Skeletal muscle tissue (tissue), 4 donors: Measurements from ENCODE around the gene LGALS9. TPM values are rescaled to one million over a fixed set of nuclear protein-coding genes. Genes with fewer than 3 reads are reported as not detected.

Experiments used
- H3K27ac ChIP-seq: one replicate; pipeline ENCODE4 v1.7.0; 2013; ENCODE audit warnings: mild to moderate bottlenecking, low read depth, low read length, inconsistent platforms
- H3K27me3 ChIP-seq, 3 donors: one replicate each; pipeline ENCODE4 v1.7.0; 2013; ENCODE audit warnings: low read length in 3 of 3; ENCODE audit not compliant: control insufficient read depth in 3 of 3, insufficient read depth in 3 of 3
- H3K36me3 ChIP-seq, 3 donors: one replicate each; pipeline ENCODE4 v1.7.0; 2013; ENCODE audit warnings: low read length in 3 of 3; ENCODE audit not compliant: control insufficient read depth in 3 of 3, insufficient read depth in 3 of 3
- H3K4me1 ChIP-seq, 3 donors: one replicate each; pipeline ENCODE4 v1.7.0; 2013; ENCODE audit warnings: low read length in 3 of 3, mild to moderate bottlenecking in 3 of 3; ENCODE audit not compliant: control insufficient read depth in 3 of 3, insufficient read depth in 3 of 3
- H3K4me3 ChIP-seq, 3 donors: one replicate each; pipeline ENCODE4 v1.7.0; 2013; ENCODE audit warnings: low read length in 3 of 3
- H3K9ac ChIP-seq, 3 donors: one replicate each; pipeline ENCODE4 v1.7.0; 2013; ENCODE audit warnings: low read length in 3 of 3, mild to moderate bottlenecking in 3 of 3, moderate library complexity in 2 of 3, low read depth in 1 of 3
- H3K9me3 ChIP-seq, 3 donors: one replicate each; pipeline ENCODE4 v1.7.0; 2013; ENCODE audit warnings: low read length in 3 of 3; ENCODE audit not compliant: control insufficient read depth in 3 of 3
- total RNA-seq: library from RNA; depleted of rRNA; stranded (reverse); fragments of >200 nt; gene quantifications from one replicate; pipeline ENCODE4 v1.2.3, GENCODE V29; 2014
- donor health status: Osteomylitis.

LGALS9 gene
- total RNA-seq, 1 donor from 2014 or later, result 3.1 TPM

DNA sequence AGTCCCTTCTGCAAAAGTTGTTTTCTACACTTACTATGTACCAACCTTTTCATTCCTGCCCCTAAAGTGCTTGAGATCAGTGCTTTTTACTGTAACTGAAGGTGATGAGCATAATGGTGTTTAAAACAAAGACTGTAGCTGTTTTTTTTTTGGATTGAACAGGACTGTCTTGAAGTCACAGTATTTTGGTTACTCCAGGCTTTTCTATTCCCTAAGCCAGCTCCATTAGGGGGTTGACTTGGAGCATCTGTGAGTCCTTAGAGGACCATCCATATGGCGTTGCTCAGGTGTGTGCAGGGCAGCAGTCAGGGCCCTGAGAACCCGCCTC lies 29.0 kb upstream of the LGALS9 start:
- Histone ChIP-seq H3K27ac (no peak overlapping the region), H3K27me3 (no peaks in the 10 kb centered on the region), H3K36me3 (peaks cover 69 to 74% (median 70%) of the 10 kb centered on the region in 3 donors), H3K4me1 (peaks cover 0 to 15% (median 7%) of the 10 kb centered on the region in 3 donors), H3K9me3 (no peaks in the 10 kb centered on the region), H3K4me3 (no peak overlapping the region), H3K9ac (no peak overlapping the region)

DNA sequence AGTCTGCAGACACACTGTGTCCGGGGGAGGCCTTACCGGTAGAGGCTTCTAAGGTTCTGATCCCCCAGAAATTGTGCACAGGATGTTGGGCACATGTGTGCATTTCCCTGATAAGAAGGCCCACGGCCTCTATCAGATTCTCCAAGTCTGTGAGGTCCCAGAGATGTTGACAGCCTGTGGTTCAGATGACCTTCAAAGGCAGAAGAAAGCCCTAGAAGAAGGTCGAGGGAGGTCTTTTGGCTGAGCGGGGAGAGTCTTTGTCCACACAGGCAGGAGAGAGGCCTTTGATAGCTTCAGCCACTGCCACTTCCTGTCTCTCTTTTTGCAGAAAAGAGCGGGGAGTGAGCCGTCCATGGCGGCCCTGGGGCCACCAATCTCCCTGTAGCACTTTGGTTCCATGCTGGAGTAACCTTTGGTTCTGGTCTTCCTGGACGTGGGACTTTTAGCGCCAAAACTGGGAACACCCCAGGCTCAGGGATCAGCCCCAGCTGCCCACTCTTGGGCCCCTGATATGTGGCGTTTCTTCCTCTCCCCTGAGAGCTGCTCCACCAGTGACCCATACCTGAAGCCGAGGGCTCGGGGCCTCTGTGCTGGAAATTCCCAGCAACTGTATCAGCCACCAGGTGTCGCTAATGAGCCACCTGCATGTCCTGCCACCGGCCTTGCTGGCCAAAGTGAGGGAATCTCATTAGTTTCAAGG lies 28.1 kb upstream of the LGALS9 start:
- H3K4me1 ChIP-seq, result peaks cover 0 to 15% (median 7%) of the 10 kb centered on the region in 3 donors
- no peak overlapping the region for H3K27ac ChIP-seq
- H3K9me3 ChIP-seq, result no peaks in the 10 kb centered on the region
- no peak overlapping the region for H3K4me3 ChIP-seq
- H3K36me3 ChIP-seq, result peaks cover 68 to 74% (median 70%) of the 10 kb centered on the region in 3 donors
- H3K27me3 ChIP-seq, result no peaks in the 10 kb centered on the region
- H3K9ac ChIP-seq, result peak overlapping the region in 1 of 3 donors; percentile 40

DNA sequence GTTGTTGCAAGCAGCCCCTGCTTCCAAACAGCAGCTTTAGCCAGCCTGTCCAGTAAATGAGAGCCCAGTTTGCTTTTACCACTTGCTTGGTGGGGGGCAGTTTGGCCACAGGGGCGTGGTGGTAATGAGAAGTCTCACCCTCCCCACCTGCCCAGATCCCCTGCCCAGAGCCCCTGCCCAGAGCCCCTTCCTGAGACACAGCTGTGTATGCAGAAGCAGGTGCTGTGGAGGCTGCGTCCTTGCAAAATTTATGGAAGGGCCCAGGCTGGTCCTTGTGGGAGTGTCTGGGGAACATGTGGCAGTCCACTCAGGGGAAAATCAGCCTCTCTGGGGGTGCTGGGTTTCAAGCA lies 27.6 kb upstream of the LGALS9 start:
- peaks cover 0 to 15% (median 7%) of the 10 kb centered on the region in 3 donors for H3K4me1 ChIP-seq
- no peak overlapping the region for H3K27ac ChIP-seq
- H3K9me3 ChIP-seq, result no peaks in the 10 kb centered on the region
- H3K36me3 ChIP-seq, result peaks cover 69 to 74% (median 70%) of the 10 kb centered on the region in 3 donors
- no peak overlapping the region for H3K9ac ChIP-seq
- H3K27me3 ChIP-seq, result no peaks in the 10 kb centered on the region
- H3K4me3 ChIP-seq, result no peak overlapping the region

DNA sequence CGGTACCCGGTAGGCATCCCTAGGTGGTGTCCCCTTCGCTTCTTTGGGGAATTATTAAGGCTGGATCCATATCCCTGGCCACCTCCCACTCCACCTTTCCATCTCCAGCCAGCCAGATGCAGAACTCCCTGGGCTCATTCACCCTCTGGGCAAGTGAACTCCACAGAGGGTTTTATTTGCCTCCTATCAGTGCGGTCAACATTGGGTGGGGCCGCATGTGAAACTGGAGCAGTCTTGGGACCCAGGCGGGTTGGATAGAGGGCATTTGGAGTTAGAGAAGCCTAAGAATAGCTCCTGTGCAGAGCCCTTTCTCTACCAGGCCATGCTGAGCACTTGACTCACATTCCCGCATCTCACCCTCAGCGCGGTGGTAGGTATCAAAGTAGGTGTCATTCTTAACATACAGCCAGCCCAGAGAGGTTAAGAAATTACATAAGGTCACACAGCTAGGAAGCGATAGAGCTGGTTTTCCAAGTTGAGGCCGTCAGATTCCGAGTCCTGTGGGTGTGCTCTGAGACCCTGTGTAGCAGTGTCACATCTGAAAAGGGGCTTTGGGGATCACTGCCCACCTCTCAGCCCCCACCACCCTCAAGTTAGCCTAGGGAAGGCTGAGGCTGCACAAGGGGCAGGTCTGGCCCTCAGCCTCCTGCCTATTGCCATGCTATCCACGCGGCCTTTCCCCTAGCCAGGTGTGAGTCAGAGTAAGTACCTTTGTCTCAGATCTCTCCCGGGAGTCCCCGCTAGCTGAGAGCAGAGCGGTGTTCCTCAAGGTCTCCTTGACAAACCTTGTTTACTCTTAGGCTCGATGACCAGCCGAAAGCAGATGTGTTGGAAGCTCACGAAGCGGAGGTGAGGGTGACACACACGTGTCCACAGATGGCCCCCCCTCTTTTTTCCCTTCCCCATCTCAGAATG lies 26.9 kb upstream of the LGALS9 start:
- peaks cover 73 to 76% (median 75%) of the 10 kb centered on the region in 3 donors for H3K36me3 ChIP-seq
- no peak overlapping the region for H3K27ac ChIP-seq
- no peaks in the 10 kb centered on the region for H3K9me3 ChIP-seq
- peaks cover 0 to 15% (median 7%) of the 10 kb centered on the region in 3 donors for H3K4me1 ChIP-seq
- H3K4me3 ChIP-seq, result no peak overlapping the region
- H3K9ac ChIP-seq, result no peak overlapping the region
- no peaks in the 10 kb centered on the region for H3K27me3 ChIP-seq

DNA sequence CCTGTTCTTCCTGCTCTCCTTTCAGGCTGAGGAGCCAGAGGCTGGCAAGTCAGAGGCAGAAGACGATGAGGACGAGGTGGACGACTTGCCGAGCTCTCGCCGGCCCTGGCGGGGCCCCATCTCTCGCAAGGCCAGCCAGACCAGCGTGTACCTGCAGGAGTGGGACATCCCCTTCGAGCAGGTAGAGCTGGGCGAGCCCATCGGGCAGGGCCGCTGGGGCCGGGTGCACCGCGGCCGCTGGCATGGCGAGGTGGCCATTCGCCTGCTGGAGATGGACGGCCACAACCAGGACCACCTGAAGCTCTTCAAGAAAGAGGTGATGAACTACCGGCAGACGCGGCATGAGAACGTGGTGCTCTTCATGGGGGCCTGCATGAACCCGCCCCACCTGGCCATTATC lies 25.6 kb upstream of the LGALS9 start:
- Histone ChIP-seq H3K9ac (no peak overlapping the region), H3K9me3 (no peaks in the 10 kb centered on the region), H3K27me3 (no peaks in the 10 kb centered on the region), H3K4me1 (peaks cover 0 to 15% (median 7%) of the 10 kb centered on the region in 3 donors), H3K27ac (no peak overlapping the region), H3K4me3 (no peak overlapping the region), H3K36me3 (peaks cover 86 to 88% (median 87%) of the 10 kb centered on the region in 3 donors)

DNA sequence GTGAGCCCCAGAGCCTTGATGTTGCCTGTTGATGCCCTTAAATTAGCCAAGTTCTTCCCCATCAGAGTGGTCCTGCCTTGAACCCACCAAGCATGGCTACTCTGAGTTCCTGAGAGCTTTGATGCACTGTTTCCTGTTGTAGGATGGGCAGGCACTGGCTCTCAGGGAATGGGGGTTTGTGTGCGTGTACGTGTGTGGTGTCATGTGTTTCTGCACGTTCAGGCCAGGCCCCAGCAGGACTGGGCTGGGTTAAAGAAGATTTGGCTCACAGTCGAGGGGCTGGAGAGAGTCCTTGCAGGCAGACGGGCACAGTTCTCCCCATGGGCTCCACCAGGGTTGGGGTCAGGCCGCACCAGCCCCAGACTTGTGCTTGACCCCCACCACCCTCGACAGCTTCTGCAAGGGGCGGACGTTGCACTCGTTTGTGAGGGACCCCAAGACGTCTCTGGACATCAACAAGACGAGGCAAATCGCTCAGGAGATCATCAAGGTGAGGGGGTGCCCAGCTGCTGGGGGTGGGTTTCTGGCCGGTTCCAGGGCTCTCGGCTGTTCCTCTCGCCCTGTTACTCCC lies 23.4 kb upstream of the LGALS9 start:
- H3K36me3 ChIP-seq, result peaks cover 82 to 90% (median 87%) of the 10 kb centered on the region in 3 donors
- H3K4me3 ChIP-seq, result no peak overlapping the region
- peaks cover 0 to 12% (median 0%) of the 10 kb centered on the region in 3 donors for H3K4me1 ChIP-seq
- H3K9me3 ChIP-seq, result no peaks in the 10 kb centered on the region
- H3K27me3 ChIP-seq, result no peaks in the 10 kb centered on the region
- H3K27ac ChIP-seq, result no peak overlapping the region
- H3K9ac ChIP-seq, result no peak overlapping the region

DNA sequence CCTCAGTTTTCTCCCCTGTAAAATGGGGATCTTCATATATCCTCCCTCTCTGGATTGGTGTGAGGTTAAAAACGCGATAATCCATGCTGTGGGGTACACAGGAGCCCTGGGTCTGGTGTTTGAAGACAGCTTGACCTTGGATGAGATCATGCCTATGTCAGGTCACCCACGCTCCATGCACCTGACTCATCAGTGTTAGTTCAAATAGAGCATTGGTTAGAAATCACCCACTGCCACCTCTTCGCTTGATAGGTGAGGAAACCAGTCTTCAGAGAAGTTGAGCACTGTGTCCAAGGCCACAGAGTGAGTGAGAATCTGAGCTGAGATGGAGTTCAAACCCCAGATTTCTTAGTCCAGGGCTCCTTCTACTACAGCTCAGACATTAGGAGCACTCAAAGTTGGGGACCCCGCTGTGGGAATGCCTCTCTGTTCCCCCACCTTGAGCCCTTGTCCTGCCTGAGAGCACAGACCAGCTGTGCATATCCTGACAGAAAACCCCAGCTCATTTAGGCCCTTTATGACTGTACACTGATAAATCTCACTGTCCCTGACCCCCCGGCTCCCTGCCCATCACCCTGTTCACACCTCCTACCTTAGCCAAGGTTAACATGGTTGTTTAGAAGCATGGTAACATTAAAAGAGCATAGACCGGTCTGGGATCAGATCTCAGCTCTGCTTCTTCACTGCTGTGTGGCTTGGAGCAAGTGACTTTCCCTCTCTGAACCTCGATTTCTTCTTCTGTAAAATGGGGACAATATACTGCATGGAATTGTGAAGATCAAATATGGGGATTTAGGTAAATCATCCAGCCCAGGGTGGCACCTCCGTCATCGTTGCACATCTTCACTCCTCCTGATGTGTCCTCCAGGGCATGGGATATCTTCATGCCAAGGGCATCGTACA lies 22.4 kb upstream of the LGALS9 start:
- Histone ChIP-seq H3K27me3 (no peaks in the 10 kb centered on the region), H3K9ac (no peak overlapping the region), H3K27ac (no peak overlapping the region), H3K9me3 (no peaks in the 10 kb centered on the region), H3K4me3 (no peak overlapping the region), H3K4me1 (peaks cover 0 to 5% (median 0%) of the 10 kb centered on the region in 3 donors), H3K36me3 (peaks cover 85 to 94% (median 90%) of the 10 kb centered on the region in 3 donors)

DNA sequence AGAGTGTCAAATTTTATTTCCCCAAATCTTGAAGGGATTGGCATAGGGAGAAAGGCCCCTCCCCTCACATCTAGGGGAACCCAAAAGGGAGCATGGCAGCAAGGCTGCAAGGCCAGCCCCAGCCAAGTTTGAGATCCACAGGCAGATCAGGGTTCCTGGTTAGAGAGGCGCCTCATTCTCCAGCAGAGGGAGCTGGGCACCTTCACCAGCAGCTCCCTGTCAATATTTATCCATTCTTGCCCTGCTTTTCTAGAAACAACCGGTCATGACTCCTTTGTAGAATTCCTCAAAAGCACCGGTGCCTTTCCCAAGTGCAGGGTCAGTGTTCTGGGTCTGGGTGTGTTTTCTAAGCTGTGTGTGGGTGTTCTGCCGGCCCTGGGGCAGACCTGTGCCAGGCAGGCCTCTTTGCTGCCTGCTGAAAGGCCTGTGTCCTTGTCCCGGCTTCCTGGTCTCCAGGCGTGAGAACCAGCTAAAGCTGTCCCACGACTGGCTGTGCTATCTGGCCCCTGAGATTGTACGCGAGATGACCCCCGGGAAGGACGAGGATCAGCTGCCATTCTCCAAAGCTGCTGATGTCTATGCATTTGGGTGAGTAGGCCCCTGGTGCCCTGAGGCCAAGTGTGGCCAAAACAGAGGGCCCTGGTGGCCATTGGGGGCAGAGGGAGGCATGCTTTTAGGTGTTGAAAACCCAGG lies 21.2 kb upstream of the LGALS9 start:
- H3K27ac ChIP-seq, result no peak overlapping the region
- H3K9ac ChIP-seq, result no peak overlapping the region
- no peaks in the 10 kb centered on the region for H3K9me3 ChIP-seq
- H3K4me1 ChIP-seq, result peaks cover 0 to 5% (median 0%) of the 10 kb centered on the region in 3 donors
- peaks cover 75 to 90% (median 88%) of the 10 kb centered on the region in 3 donors for H3K36me3 ChIP-seq
- H3K4me3 ChIP-seq, result no peak overlapping the region
- no peaks in the 10 kb centered on the region for H3K27me3 ChIP-seq

DNA sequence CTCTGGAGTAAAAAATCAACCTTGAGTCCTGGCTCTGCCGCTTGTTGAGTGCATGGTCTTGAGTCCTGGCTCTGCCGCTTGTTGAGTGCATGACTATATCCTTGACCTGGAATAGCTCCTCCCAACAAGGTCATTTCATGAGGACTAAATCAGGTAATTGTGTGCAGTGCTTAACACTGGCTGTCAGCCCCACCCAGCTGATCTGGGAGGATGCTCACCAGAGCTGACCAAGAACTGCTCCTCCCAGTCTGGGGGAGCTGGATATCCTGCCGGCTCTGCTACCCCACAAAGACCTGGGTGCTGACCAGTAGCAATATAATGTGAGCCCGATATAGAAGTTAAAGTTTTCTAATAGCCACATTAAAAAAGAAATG lies 20.7 kb upstream of the LGALS9 start:
- H3K27me3 ChIP-seq, result no peaks in the 10 kb centered on the region
- no peak overlapping the region for H3K9ac ChIP-seq
- peaks cover 0 to 5% (median 0%) of the 10 kb centered on the region in 3 donors for H3K4me1 ChIP-seq
- no peak overlapping the region for H3K4me3 ChIP-seq
- peaks cover 75 to 90% (median 88%) of the 10 kb centered on the region in 3 donors for H3K36me3 ChIP-seq
- H3K27ac ChIP-seq, result no peak overlapping the region
- H3K9me3 ChIP-seq, result no peaks in the 10 kb centered on the region
